GM18867 (cell line): Measurements from ENCODE around the gene IFITM2.

Experiments
- ATAC-seq: cut with Tn5 transposase; IDR thresholded peaks from one replicate; pipeline ENCODE4 v1.9.1; 2021; ENCODE audit warnings: mild to moderate bottlenecking, moderate library complexity; ENCODE audit not compliant: unreplicated experiment

Gene IFITM2

DNA sequence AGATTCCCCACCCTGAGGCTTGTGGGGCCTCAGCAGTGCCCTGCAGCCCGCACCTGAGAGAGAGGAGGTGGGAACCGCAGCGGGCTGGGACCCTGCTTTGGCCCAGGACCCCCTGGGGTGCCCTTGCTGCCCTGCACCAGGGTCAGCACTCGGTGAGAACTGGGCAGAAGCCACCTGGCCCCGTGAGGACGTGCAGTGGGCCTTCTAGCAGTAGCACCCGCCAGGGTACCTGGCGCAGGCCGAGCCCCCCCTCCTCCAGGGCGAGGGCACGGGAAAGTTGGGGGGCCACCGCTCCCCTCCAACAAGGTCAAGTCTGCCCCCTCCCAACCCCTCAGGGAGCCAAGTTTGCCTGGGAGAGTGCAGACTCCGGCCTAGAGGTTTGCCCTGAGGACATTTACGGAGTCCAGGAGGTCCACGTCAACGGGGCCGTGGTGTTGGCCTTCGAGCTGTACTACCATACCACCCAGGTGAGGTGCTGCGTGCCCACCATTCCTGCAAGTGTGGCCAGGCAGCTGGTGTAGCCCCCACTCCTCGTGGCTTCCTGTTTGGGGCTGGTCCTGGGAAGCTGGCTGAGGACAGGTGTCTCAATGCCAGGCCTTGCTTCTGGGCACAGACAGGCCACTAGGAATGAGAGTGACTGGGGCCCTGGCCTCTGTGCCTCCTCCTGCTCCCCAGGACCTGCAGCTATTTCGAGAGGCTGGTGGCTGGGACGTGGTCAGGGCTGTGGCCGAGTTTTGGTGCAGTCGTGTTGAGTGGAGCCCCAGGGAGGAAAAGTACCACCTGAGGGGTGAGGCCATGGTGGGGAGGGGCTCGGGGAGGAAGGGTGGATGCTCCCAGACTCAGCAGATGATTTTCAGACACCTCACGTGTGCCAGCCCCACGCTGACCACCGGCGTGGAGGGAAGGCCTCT, 15.2 kb upstream of the IFITM2 start:
- ATAC-seq: no peak

DNA sequence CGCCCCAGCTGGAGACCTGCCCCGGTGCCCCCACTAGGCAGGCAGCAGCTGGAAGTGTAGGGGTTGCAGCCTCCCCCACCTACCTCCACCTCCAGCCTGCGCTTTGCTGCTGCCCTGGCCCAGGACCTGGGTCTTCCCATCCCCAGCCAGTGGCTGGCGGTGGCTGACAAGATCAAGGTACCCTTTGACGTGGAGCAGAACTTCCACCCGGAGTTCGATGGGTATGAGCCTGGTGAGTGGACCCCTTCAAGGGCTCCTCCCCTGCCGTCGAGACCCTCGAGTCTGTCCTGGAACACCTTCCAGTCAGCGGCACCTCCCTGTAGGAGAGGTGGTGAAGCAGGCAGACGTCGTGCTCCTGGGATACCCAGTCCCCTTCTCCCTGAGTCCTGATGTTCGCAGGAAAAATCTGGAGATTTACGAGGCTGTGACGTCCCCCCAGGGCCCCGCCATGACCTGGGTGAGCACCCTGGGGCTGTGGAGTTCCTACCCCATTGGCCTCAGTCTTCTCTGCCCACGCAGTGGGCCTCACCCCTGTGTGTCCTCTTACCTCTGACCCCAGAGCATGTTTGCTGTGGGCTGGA, 14.3 kb upstream of the IFITM2 start:
- no peak for ATAC-seq

DNA sequence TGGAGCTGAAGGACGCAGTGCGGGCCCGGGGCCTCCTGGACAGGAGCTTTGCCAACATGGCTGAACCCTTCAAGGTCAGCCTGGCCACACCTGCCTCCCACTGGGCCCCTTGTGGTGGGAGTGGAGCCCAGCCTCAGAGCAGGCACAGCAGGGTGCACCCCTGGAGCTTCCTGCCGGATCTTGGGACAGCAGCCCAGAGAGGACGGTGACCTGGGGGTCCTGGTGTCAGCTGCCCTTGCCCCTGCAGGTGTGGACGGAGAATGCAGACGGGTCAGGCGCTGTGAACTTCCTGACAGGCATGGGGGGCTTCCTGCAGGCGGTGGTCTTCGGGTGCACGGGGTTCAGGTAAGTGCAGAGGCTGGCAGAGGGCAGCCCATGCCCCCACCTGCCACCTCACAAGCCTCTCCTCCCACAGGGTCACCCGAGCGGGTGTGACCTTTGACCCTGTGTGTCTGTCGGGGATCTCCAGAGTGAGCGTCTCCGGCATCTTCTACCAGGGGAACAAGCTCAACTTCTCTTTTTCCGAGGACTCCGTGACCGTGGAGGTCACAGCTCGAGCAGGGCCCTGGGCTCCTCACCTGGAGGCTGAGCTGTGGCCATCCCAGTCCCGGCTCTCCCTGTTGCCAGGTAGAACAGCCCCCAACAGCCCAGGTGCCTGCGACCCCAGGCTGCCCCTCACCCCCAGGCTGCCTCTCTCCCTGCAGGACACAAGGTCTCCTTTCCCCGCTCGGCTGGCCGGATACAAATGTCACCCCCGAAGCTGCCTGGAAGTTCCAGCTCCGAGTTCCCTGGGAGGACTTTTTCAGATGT, 13.6 kb upstream of the IFITM2 start:
- no peak for ATAC-seq

DNA sequence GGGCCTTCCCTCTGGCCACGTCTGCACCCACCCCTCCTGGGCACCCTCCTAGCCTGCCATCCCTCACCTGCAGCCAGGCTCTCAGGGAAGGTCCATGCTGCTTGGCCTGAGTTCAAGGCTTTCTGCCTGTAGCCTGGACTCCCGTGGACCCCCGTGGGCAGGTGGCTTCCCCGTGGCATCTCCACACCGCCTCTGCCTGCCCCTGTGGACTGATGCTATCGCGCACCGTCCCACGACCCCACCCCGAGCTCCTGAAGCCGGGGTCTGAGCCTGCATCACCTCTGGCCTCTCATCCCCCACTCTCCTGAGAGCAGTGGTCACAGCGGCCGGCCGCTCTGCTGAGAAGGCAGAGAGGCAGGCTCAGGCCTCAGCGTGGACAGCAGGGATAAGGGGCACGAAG, 12.8 kb upstream of the IFITM2 start:
- ATAC-seq: no peak

DNA sequence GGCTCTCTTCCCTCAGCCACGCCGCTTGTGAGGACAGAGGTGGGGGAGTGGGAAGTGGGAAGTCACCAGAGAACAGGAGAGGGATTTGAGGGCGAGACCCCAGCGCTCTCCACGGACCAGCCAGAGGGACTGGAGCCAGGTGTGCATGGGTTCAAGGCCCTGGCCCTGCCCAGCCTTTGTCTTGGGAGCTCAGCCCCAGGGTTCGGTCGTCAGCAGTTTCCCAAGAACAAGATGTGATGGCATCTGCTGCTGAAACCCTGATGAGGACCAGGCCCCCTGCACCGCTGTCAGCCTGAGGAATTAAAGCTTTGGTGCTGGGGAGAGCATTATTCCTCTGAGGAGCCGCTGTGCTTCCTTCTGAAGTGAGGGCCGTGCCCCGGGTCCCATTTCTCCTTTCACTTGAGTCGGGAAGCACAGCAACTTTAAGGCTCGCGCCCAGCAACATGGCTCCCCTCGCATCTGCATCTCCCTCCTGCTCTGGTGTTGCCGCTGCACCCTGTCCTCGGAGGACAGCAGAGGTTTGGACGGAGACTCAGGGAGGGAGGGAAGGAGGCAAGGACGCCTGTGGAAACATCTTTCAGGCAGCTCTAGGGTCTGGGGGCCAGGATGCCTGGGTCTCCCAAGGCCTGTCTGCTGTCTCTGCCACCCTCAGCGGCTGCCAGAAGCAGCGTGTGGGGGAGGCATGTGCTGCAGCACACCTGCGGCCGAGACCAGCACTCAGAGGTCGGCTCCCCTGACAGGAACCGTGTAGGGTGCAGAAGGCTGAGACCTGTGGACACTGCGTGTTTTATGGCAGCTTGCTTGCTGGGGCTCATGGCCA, 12.1 kb upstream of the IFITM2 start:
- ATAC-seq: no peak

DNA sequence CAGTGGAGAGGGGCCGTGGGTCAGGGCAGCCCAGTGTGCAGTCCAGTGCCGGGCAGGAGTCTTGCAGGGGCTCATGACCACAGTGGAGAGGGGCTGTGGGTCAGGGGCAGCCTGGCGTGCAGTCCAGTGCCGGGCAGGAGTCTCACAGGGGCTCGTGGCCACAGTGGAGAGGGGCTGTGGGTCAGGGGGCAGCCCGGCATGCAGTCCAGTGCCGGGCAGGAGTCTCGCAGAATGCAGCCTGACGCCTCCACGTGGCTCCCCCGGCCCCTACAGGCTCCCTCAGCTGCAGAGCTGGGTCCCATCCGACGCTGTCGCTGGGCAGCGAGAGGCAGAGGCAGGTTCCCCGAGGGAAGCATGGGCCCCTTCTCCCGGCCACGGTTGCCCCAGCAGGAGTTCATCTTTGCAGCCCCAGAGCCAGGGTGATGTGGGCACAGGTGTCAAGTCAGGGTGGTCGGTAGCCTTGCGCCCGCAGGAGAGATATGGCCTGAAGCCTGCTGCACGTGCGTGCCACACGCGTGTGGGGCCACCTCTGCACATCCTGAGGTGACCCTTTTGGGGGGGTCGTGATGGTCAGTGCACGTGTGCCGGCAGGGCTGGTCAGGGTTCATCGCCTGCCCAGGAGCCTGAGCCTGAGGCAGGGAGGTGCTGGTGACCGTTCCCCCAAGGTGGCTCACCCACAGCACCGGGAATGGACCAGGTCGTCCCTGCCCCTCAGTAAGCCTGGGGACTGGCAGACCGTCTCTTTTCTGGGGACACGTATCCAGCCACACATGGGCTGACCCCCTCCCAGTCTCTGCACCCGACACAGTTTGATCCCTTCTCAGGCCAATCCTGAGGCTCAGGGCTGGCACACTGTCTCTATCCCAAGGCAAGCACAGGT, 11.2 kb upstream of the IFITM2 start:
- no peak for ATAC-seq

DNA sequence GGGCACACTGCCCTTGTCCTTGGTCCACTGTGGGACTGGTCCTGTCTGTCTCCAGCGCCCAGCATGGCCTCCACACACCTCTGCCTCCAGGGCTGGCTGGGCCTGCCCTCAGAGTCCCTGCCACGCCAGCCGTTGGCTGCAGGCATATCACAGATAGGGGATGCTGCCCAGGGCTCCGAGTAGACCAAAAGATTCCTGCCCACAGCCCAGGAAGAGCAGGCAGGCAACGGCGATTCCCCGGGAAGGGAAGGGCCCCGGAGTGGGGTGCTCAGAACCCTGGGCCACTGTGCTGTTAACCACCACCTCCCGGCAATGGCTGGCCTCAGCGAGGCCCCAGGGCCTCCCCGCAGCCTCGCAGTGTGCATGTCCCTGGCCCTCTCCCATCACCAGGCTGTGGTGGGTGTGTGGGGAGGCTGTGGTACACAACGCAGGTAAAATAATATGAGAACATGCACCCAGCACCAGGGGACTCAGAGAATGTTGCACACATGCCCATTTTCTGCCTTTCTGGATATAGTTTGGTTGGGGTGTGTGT, 10.5 kb upstream of the IFITM2 start:
- ATAC-seq: no peak

DNA sequence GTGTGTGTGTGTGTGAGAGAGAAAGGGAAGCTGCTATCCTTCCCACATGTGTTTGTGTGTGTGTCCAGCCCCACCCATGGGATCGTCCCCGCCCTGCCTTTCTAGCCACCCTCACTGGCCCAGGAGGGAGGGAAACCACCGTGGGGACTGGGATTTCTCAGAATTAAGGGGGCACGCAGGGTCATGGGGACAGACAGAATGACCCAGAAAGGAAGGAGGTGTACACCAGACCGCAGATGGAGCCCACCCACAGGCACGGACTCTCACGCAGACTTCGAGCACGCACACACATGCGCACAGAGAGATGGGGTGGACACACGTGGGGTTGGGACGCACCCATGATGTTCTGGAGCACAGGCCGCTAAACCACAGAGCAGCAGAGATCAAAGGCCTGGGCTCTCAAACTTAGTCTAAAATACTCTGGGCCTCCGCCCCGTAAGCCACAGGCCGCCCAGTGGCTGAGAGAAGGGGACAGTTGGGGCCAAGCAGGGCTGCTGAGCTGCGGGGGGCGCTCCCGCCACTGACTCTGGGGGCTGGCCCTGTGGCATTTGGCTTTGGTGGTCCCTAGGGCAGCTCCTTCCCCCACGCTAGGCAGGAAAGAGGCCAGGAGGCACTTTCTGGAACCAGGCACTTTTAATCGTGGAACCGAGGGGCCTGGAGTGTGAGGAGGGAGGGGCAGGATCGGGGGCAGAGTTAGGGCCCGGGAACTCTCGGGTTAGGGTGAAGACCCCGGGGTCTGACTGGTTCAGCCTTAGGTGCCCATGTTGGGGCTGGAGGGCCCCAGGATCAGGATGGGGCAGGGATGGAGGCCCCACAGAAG, 9.8 kb upstream of the IFITM2 start:
- ATAC-seq: no peak

DNA sequence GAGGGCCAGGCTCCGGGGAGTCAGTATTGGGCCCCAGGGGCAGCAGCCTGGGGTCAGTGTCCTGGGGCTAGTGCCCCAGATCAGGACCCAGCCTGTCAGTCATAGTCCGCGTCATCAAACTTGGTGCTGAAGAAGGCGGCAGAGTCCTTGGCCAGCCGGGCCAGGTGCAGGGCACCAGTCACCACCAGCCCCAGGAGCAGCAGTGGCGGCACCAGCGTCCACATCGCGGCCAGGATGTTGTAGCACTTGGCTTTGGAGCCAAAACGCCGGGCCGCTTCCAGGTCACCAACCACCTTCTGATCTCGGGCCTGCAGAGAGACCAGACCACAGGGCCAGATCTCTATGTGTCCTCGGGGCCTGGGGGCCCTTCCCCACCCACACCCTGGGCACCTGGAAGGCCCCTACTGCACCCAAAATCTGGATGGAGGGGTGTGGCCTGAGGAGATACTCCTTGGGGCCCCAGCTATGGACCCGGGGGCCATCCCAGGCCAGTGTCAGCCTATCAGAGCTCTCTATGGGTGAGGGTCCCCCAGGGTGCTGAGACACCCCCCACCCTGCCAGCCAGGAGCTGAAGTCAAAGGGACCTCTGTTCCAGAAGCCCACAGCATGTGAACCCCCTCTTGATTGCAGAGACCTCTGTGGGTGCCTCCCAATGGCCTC, 9.1 kb upstream of the IFITM2 start:
- no peak for ATAC-seq

DNA sequence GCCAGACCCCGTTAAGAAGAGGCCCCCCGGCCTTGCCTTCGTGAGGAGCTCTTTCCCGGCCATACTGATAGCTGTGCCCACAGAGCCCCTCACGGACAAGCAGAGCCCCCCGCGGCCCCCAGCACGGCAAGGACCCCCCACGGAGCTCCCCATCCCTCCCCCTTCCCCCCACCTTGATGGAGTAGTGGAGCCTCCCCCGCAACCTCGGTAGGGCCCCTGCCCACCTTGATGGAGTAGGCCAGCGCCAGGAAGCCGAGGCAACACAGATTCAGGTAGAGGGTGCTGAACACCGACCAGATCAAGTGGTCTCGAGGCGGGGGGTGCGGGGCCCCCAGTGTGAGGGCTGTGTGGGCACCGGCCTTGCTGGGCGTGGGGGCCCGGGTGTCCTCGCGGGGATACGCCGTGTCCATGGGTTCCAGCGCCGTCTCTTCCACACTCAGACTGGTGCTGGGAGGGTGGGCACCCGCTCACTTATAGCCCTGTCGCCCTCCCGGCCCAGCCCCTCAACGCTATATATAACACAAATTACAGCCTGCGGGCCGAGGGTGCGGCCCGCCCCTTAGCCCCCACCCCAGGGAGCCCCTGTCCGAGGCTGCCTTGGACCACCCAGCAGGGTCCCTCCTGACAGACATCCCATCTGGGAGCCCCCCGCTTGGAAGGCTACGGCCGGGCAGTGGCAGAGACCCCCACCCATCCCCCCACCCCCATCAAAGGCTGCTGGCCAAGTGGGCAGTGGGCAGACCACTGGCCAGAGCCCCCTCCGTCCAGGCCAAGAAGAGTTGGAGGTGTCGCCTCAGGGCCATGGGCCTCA, 8.3 kb upstream of the IFITM2 start, which contains the start of gene IFITM5:
IFITM5 (minus strand) TSS at position 446 of the 811 bp plus-strand sequence; CDS start at position 410, 36 bp downstream.
- no peak for ATAC-seq

DNA sequence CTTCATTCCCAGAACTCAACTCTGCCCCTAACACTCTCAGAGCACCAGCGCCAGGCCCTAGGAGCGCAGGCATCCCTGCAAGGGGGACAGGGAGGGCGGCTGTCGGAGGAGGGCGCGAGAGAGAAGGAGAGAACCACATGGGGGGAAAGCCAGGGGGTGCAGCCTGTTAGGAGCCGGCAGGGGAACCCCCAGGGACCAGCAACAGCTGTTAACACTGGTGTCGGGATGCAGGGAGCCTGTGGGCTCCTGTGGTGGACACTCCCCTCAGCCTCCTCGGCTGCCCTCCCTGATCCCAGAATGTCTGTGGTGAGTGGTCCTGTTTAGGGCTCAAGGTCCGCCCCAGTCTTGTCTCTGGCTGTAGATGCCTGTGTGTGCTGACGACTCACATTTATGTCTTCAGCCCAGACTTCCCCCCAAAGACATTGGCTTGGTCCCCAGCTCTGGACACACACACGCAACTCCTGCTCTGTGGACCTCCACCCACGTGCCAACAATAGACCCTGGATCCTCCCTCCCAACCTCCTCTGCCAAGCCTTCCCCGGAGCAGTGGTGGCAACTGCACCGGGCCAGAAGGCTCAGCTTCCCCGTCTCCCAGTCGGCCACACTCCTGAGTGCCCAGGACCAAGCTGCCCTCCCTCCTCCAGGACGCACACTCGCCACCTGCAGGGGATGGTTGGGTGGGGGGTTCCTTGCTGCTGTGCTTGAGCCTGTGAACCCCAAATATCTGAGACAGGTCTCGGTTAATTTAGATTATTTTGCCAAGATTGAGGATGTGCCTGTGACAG, 7.5 kb upstream of the IFITM2 start:
- no peak for ATAC-seq

DNA sequence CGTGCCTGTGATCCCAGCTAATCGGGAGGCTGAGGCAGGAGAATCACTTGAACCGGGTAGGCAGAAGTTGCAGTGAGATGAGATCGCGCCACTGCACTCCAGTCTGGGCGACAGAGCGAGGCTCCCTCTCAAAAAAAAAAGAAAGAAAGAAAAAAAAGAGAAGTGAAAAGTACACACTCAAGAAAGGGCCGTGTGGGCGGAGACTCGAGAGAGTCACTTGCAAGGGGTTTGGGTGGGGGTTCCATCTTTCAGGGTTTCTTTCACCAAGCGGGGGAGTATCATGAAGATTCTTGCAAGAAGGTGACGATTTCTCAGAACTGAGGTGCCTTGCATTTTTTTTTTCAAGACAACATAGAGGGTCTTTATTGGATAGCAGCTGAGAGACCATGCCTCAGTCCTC, 4.3 kb upstream of the IFITM2 start:
- ATAC-seq: no peak

DNA sequence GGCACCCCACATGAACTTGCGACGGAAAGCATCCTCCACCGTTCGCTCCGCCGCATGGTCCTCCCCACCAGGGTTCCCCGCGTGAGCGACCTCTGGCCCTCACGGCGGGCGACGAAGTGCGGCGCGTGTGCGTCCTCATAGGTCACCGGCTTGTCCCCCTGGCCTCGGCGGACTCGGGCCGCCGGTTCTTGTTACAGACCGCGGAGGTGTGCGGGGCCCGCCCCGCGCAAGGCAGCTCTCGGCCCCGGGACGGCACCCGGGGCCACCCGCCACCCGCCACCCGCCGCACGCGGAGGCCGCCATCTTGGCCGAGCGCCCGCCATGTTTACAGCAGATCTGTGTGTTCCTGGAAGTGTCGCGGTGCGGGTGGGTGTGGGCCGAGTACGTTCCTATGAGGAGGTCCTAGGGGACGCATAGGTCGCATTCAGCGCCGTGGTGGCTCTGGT, 3.5 kb upstream of the IFITM2 start:
- ATAC-seq: no peak

DNA sequence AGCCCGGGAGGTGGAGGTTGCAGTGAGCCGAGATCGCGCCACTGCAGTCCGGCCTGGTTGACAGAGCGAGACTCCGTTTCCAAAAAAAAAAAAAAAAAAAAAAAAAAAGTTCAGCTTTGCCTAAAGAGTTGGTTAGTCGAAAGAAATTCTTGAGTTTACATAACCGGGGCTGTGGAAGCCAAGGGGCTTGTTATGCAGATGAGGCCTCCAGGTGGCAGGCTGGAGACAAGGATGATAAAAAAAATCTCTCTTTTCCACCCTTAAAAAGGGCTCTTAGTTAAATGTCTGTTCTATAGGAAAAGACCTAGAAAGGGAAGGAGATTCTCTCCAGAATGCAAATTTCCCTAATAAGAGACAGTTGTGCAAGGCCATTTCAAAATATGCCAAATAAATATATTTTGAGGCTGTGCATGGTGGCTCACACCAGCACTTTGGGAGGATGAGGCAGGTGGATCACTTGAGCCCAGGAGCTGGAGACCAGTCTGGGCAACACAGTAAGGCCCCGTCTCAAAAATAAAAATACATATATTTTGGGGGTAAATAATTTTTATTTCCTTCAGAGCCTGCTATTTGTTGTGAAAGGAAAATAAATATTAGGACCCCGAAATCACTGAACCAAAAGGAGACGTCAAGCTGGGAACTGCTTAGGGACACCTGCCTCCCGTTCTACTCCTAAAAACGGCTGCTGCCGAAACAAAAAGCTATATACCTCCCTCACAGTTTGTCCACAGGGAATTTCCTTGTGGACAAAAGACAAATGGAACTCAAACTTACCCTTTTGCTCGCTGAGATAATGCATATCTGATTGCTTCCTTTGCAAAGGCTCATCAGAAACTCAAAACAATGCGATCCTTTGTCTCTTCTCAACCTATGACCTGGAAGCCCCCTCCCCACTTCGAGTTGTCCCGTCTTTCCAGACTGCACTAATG, 2.4 kb upstream of the IFITM2 start:
- no peak for ATAC-seq

DNA sequence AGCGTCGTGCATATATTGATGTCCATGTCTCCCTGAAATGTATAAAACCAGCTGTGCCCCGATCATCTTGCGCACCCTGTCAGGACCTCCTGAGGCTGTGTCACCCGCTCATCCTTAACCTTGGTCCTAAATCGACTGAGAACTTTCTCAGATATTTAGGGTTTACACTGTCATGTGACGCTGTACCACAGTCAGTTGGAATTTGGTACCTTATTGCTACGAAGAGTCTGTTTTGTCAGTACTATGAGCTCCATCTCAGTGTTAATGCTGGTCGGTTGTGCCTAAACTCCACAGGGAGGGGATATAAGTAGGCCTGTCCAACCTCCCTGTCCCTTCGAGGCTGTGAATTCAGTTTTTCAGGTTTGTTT, 1.8 kb upstream of the IFITM2 start:
- no peak for ATAC-seq
